GM10248 (cell line): Measurements from ENCODE around the gene PLCB1.

Source experiments
- CTCF ChIA-PET: fragments of 300-600 bp; sonication (Branson Sonifier 250); formaldehyde crosslinking; extraction: SDS; loops from one replicate; lab custom pipeline; 2021; ENCODE audit warnings: antibody characterized with exemption; lab: Yijun Ruan, JAX
- POLR2A ChIA-PET: fragments of 350-650 bp; sonication (Branson Sonifier 250); formaldehyde crosslinking; extraction: SDS; loops from one replicate; lab custom pipeline; 2020; ENCODE audit warnings: antibody characterized with exemption; lab: Yijun Ruan, JAX
- DNase-seq: peaks from one replicate; pipeline ENCODE4 v3.0.0; 2012; ENCODE audit errors: extremely low spot score
- CTCF ChIP-seq: IDR thresholded peaks from 2 replicates; pipeline ENCODE4 v1.5.1; 2012; ENCODE audit warnings: mild to moderate bottlenecking, low read depth; ENCODE audit errors: extremely low read depth, missing control alignments, control extremely low read depth

Gene PLCB1

GRCh38 chr20:8670207-8670892, 538.3 kb downstream of the PLCB1 start:
- CTCF ChIA-PET: interaction anchor here (1.8 kb wide), 1 partner anchor 11 kb away, joined by 4 read pairs; no protein-coding TSS in a partner anchor
- TF ChIP-seq CTCF: no peak
- POLR2A ChIA-PET: no interaction called here
- no peak for DNase-seq

GRCh38 chr20:8670893-8671215, 538.8 kb downstream of the PLCB1 start:
- ChIA-PET POLR2A (no interaction called here), CTCF (interaction anchor here (1.5 kb wide), 1 partner anchor 10 kb away, joined by 4 read pairs; no protein-coding TSS in a partner anchor)
- no peak for TF ChIP-seq CTCF
- DNase-seq: no peak

GRCh38 chr20:8671370-8671961, 539.4 kb downstream of the PLCB1 start:
- ChIA-PET CTCF (interaction anchor here (1.5 kb wide), 1 partner anchor 10 kb away, joined by 4 read pairs; no protein-coding TSS in a partner anchor), POLR2A (no interaction called here)
- TF ChIP-seq CTCF: no peak
- DNase-seq: no peak

- ChIA-PET POLR2A (no interaction called here), CTCF (interaction anchor here (2.5 kb wide), 1 partner anchor 49 kb away, joined by 7 read pairs; no protein-coding TSS in a partner anchor)
- no peak for DNase-seq
- no peak for TF ChIP-seq CTCF
Measured at GRCh38 chr20:8673116-8673515, 541.0 kb downstream of the PLCB1 start.

- ChIA-PET POLR2A (no interaction called here), CTCF (no interaction called here)
- no peak for DNase-seq
- TF ChIP-seq CTCF: no peak
Measured at GRCh38 chr20:8675896-8676295, 543.8 kb downstream of the PLCB1 start.

GRCh38 chr20:8678098-8678776, 546.2 kb downstream of the PLCB1 start:
- ChIA-PET CTCF (interaction anchor here (1.4 kb wide), 3 partner anchors 11 to 289 kb away, joined by 3 to 4 read pairs (median 4); no protein-coding TSS in a partner anchor), POLR2A (no interaction called here)
- DNase-seq: no peak
- no peak for TF ChIP-seq CTCF
